GM21717 (cell line): ENCODE measurements around the gene LTC4S.
"Not testable (repeated sequence)": the region's sequence is repeated elsewhere in the genome, so short reads cannot be mapped to it uniquely, and the experiment has no call there.

Experiments used
- ATAC-seq: cut with Tn5 transposase; IDR thresholded peaks from one replicate; pipeline ENCODE4 v1.9.1; 2021; ENCODE audit warnings: mild to moderate bottlenecking, moderate library complexity; ENCODE audit not compliant: unreplicated experiment

The LTC4S gene

GRCh38 chr5:179822444-179822990 is 28.7 kb downstream of the LTC4S start:
- ATAC-seq, result no peak

GRCh38 chr5:179823937-179824744 is 30.4 kb downstream of the LTC4S start:
- no peak for ATAC-seq

GRCh38 chr5:179824745-179825112 is 30.9 kb downstream of the LTC4S start:
- no peak for ATAC-seq

GRCh38 chr5:179825655-179826182 is 31.9 kb downstream of the LTC4S start:
- ATAC-seq, result no peak

GRCh38 chr5:179827680-179828079 is 33.9 kb downstream of the LTC4S start:
- no peak for ATAC-seq

- no peak for ATAC-seq
These were observed 35.1 kb downstream of the LTC4S start for GRCh38 chr5:179828756-179829421.

GRCh38 chr5:179829732-179830435 is 36.1 kb downstream of the LTC4S start:
- no peak for ATAC-seq

GRCh38 chr5:179830818-179831468 is 37.2 kb downstream of the LTC4S start:
- no peak for ATAC-seq

- no peak for ATAC-seq
These were observed 38.4 kb downstream of the LTC4S start for GRCh38 chr5:179832039-179832745.

GRCh38 chr5:179833056-179833708 is 39.4 kb downstream of the LTC4S start:
- ATAC-seq, result no peak

GRCh38 chr5:179833709-179834070 is 39.9 kb downstream of the LTC4S start:
- no peak for ATAC-seq

- ATAC-seq, result no peak
These were observed 40.3 kb downstream of the LTC4S start for GRCh38 chr5:179834120-179834519.

GRCh38 chr5:179834871-179835270 is 41.1 kb downstream of the LTC4S start:
- ATAC-seq, result not testable (repeated sequence)

GRCh38 chr5:179836225-179837019 is 42.6 kb downstream of the LTC4S start:
- ATAC-seq, result peak; percentile 45

GRCh38 chr5:179837076-179838011 is 43.6 kb downstream of the LTC4S start:
- no peak for ATAC-seq

GRCh38 chr5:179839328-179840256 is 45.8 kb downstream of the LTC4S start:
- ATAC-seq, result no peak

- no peak for ATAC-seq
These were observed 46.5 kb downstream of the LTC4S start for GRCh38 chr5:179840321-179840720.
